Ovary (tissue), 3 donors: ENCODE results near the gene ROGDI.

Experiments used
- EP300 ChIP-seq: sonication (generic); formaldehyde crosslinking; IDR thresholded peaks from one replicate; pipeline ENCODE4 v1.6.1; 2017; ENCODE audit warnings: antibody characterized with exemption
- POLR2A ChIP-seq: fragments of 450-650 bp; IDR thresholded peaks from one replicate; pipeline ENCODE4 v1.6.1; 2017; ENCODE audit warnings: antibody characterized with exemption, mild to moderate bottlenecking, moderate library complexity
- TF ChIP-seq, protein P1 (sequence below), 3 donors: fragments of 450-650 bp in 2 of 3; fragments of 200-600 bp in 1 of 3; IDR thresholded peaks; one replicate each; pipeline versions ENCODE4 v1.5.1 to v1.8.0; 2016 to 2022; ENCODE audit warnings: antibody characterized with exemption in 3 of 3, mild to moderate bottlenecking in 1 of 3
- donor health status: DM: no; HTN: no; CAD: no.

DNA sequence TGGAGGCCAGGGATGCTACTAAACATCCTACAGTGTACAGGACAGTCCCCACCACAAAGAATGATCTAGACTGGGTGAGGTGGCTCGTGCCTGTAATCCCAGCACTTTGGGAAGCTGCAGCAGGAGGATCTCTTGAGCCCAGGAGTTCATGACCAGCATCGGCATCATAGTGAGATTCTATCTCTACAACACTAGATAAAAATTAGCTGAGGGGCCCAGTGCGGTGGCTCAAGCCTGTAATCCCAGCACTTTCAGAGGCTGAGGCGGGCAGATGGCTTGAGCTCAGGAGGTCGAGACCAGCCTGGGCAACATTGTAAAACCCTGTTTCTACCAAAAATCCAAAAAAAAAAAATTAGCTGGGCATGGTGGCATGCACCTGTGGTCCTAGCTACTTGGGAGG lies 30.1 kb downstream of the ROGDI start:
- TF ChIP-seq, protein P1, sequence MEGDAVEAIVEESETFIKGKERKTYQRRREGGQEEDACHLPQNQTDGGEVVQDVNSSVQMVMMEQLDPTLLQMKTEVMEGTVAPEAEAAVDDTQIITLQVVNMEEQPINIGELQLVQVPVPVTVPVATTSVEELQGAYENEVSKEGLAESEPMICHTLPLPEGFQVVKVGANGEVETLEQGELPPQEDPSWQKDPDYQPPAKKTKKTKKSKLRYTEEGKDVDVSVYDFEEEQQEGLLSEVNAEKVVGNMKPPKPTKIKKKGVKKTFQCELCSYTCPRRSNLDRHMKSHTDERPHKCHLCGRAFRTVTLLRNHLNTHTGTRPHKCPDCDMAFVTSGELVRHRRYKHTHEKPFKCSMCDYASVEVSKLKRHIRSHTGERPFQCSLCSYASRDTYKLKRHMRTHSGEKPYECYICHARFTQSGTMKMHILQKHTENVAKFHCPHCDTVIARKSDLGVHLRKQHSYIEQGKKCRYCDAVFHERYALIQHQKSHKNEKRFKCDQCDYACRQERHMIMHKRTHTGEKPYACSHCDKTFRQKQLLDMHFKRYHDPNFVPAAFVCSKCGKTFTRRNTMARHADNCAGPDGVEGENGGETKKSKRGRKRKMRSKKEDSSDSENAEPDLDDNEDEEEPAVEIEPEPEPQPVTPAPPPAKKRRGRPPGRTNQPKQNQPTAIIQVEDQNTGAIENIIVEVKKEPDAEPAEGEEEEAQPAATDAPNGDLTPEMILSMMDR (IDR thresholded peaks at IDR 0.05), result no peak
- TF ChIP-seq EP300 (no peak), POLR2A (no peak)
